Choroid plexus epithelial cell (primary cell): ENCODE data around the gene F13A1.

Source experiments
- DNase-seq: peaks from one replicate; pipeline ENCODE4 v3.0.0-alpha.2; 2010; ENCODE audit warnings: low read depth
- H3K4me3 ChIP-seq: 2 replicates; pipeline ENCODE4 v1.5.1; 2011; ENCODE audit warnings: low read depth, mild to moderate bottlenecking, control low read depth, low read length, moderate library complexity
- CTCF ChIP-seq: conservative IDR thresholded peaks from 2 replicates; pipeline ENCODE4 v1.5.1; 2011; ENCODE audit warnings: low read depth, mild to moderate bottlenecking, control low read depth, inconsistent platforms, low read length, moderate library complexity

Gene F13A1

GRCh38 chr6:6319952-6320811 is at the start of gene F13A1:
Gene F13A1, minus strand, starts transcription at chr6:6320662. Its CDS starts 1,998 bp downstream, at chr6:6318664.
- no peak within 1 kb of the TSS for H3K4me3 ChIP-seq
- DNase-seq, result no peak
- TF ChIP-seq CTCF, result no peak

GRCh38 chr6:6368684-6369052 is 48.2 kb upstream of the F13A1 start:
- no peak for TF ChIP-seq CTCF
- DNase-seq, result no peak
- no peak overlapping the region for H3K4me3 ChIP-seq

GRCh38 chr6:6368040-6368683 is 47.7 kb upstream of the F13A1 start:
- H3K4me3 ChIP-seq, result no peak overlapping the region
- no peak for DNase-seq
- TF ChIP-seq CTCF, result no peak

- H3K4me3 ChIP-seq, result no peak overlapping the region
- DNase-seq, result no peak
- TF ChIP-seq CTCF, result no peak
Observed at GRCh38 chr6:6366803-6367202, 46.3 kb upstream of the F13A1 start.

GRCh38 chr6:6365242-6365641 is 44.8 kb upstream of the F13A1 start:
- H3K4me3 ChIP-seq, result no peak overlapping the region
- DNase-seq, result no peak
- no peak for TF ChIP-seq CTCF

GRCh38 chr6:6362056-6362840 is 41.8 kb upstream of the F13A1 start:
- DNase-seq, result no peak
- no peak overlapping the region for H3K4me3 ChIP-seq
- TF ChIP-seq CTCF, result no peak
